LNCaP clone FGC (cell line): ENCODE data around the gene SEMA3E.

Experiments
- DNase-seq: peaks from one replicate; pipeline ENCODE4 v3.0.0-alpha.2; 2011; ENCODE audit warnings: low read depth
- H3K4me3 ChIP-seq: 2 replicates; pipeline ENCODE4 v1.5.1; 2011; ENCODE audit warnings: mild to moderate bottlenecking, low read depth, low read length, control low read depth
- TF ChIP-seq, protein P1 (sequence below): IDR thresholded peaks from 2 replicates; pipeline ENCODE4 v1.5.1; 2012; ENCODE audit warnings: mild to moderate bottlenecking; ENCODE audit not compliant: control insufficient read depth, insufficient read depth; ENCODE audit errors: extremely low read depth

SEMA3E gene

DNA sequence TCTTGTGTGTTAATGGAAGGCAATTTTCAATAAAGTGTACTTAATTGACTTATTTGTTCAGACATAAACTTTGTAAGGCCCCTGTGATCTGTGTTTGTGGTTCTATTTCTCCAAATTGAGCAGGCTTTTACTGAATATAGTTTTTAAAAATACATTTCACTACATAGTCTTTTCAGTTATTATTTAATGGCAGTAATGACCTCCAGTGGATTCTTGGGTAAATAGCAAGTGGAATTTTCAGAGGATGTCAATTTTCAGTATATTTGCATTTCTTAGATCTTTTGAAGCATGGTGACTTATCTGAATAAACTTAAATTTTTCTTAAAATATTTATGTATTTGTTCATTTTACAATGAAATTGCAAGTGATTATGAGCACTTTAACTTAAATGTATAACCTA, 283.2 kb downstream of the SEMA3E start:
- no peak for DNase-seq
- TF ChIP-seq, protein P1, sequence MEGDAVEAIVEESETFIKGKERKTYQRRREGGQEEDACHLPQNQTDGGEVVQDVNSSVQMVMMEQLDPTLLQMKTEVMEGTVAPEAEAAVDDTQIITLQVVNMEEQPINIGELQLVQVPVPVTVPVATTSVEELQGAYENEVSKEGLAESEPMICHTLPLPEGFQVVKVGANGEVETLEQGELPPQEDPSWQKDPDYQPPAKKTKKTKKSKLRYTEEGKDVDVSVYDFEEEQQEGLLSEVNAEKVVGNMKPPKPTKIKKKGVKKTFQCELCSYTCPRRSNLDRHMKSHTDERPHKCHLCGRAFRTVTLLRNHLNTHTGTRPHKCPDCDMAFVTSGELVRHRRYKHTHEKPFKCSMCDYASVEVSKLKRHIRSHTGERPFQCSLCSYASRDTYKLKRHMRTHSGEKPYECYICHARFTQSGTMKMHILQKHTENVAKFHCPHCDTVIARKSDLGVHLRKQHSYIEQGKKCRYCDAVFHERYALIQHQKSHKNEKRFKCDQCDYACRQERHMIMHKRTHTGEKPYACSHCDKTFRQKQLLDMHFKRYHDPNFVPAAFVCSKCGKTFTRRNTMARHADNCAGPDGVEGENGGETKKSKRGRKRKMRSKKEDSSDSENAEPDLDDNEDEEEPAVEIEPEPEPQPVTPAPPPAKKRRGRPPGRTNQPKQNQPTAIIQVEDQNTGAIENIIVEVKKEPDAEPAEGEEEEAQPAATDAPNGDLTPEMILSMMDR = peak; percentile 28
- H3K4me3 ChIP-seq = no peak overlapping the region

DNA sequence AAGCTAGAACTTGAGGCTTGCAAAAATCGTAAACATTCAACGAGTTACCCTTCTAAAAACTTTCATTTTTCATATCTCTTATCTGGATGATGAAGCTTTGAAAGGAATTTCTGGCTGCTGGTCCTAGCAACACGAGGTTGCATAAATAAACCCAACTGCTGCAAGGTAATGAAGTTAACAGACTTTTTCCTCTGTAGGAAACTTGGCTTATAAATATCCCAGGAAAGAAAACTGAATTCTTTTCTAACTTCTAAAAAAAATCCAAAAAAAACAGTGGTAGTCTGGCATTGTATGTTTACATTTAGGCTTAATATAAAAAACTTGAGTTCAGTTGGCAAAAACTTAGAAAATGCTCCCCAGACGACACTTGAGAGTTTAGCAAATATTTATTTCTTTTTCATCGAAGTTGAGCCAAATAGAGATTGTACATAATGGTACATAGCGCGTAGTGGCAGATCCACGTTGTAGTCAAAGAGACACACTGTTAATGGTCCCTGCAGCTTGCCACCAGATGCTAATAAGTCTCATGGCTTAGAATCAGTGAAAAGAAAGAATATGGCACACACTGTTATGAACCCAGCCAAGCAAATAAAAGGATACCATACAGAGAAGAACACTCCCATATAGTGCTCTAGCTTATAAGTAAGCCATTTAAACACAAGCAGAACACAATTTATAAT, 285.9 kb downstream of the SEMA3E start:
- DNase-seq = no peak
- TF ChIP-seq, protein P1 = no peak
- no peak overlapping the region for H3K4me3 ChIP-seq

DNA sequence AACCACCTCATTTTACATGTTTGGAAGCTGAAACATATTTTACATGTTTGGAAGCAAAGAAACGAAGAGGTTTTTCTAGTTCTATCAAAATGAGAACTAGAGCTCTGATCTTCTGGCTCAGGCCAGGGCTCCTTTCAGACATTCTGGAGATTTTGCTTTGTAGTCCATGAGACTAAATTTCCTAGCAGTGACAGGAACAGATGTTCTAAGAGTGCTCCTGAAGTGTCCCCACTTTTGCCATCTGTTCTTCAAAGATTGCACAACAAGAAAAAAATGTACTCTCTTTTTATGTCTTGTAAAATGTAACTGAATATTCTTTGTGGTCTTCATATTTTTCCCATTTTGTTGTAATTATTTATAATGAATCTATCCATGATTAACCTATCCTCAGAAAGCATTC, 289.8 kb downstream of the SEMA3E start:
- TF ChIP-seq, protein P1 = no peak
- DNase-seq = no peak
- H3K4me3 ChIP-seq = no peak overlapping the region

DNA sequence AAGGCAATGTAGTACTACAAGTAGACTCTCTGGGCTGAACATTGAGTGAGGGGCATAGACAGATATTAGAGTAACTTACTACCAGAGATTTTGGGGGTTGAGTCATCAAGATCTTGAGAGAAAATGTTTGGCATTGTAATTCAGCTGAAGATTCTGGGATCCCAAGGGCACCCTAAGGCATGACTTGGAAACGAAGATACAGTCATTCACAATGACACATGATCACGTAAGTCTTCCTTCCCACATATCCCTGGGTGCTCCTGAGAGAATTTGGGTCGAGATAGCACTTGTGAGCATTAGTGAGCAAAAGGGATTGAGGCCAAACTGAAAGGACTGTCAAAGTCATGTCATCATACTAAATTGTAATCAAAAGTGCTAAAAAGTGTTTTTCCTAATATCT, 293.8 kb downstream of the SEMA3E start:
- TF ChIP-seq, protein P1 = no peak
- DNase-seq = no peak
- no peak overlapping the region for H3K4me3 ChIP-seq

DNA sequence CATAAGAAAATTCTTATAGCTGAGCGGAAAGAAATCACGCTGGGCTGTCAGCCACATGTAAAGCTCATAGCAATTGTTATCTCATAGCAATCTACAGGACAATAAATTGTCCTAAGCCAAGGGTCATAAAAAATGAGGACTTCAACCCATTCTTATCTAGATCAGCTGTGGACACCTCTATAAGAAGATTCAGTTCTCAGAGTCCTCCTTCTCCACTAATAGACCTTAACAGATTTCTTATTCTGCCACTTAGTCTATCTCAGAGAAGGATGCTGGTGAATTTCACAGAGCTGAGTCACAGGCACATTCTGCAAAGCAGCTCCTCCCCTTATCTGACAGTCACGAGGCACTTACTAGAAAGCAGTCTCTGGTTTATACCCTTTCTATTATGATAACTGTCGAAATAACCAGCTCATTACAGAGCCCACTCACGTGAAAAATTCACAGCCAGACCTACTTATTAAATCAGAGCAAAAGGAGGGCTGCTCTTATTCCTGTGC, 300.9 kb downstream of the SEMA3E start:
- no peak for DNase-seq
- TF ChIP-seq, protein P1 = no peak
- H3K4me3 ChIP-seq = no peak overlapping the region

DNA sequence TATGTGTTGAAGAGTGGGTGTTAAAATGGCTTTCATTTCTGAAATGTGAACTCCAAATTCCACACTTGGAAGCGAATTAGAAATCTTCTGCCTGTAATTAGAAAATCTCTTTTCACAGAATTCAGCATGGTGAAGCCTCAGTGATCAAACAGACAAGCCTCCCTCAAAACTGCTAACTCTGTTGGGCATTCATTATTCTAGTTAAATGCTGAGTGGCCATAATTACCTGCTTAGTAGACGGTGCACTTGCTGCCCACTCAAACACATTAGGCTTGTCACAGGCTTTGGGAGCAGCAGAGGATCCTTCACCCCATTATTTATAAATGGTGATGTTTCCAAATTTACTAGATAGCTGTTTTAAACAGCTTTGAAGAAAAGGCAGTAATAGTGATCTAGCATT, 309.0 kb downstream of the SEMA3E start:
- DNase-seq = no peak
- no peak overlapping the region for H3K4me3 ChIP-seq
- TF ChIP-seq, protein P1 = no peak
